Ishikawa (cell line): ENCODE results near the gene KIF26B.

Source experiments
- CEBPB ChIP-seq: IDR thresholded peaks from 2 replicates; pipeline ENCODE4 v1.6.1; 2012
- CREB1 ChIP-seq: IDR thresholded peaks from 2 replicates; pipeline ENCODE4 v1.6.1; 2012; ENCODE audit warnings: low read depth
- EGR1 ChIP-seq: IDR thresholded peaks from 2 replicates; pipeline ENCODE4 v1.6.1; 2012
- EP300 ChIP-seq: IDR thresholded peaks from 2 replicates; pipeline ENCODE4 v1.6.1; 2012; ENCODE audit warnings: borderline replicate concordance
- FOXM1 ChIP-seq: IDR thresholded peaks from 2 replicates; pipeline ENCODE4 v1.6.1; 2012; ENCODE audit warnings: low read depth, borderline replicate concordance
- NFIC ChIP-seq: IDR thresholded peaks from 2 replicates; pipeline ENCODE4 v1.6.1; 2012
- RAD21 ChIP-seq: IDR thresholded peaks from 2 replicates; pipeline ENCODE4 v1.6.1; 2012; ENCODE audit warnings: low read depth
- TAF1 ChIP-seq: IDR thresholded peaks from 2 replicates; pipeline ENCODE4 v1.6.1; 2012; ENCODE audit warnings: low read depth, mild to moderate bottlenecking
- TCF12 ChIP-seq: IDR thresholded peaks from 2 replicates; pipeline ENCODE4 v1.6.1; 2012; ENCODE audit warnings: low read depth
- TEAD4 ChIP-seq: IDR thresholded peaks from 2 replicates; pipeline ENCODE4 v1.6.1; 2012
- YY1 ChIP-seq: IDR thresholded peaks from 2 replicates; pipeline ENCODE4 v1.6.1; 2012; ENCODE audit warnings: low read depth
- ZBTB7A ChIP-seq: IDR thresholded peaks from 2 replicates; pipeline ENCODE4 v1.6.1; 2012; ENCODE audit warnings: low read depth
- TF ChIP-seq, protein P1 (sequence below): IDR thresholded peaks from 2 replicates; pipeline ENCODE4 v1.6.1; 2012
- TF ChIP-seq, protein P2 (sequence below): IDR thresholded peaks from 2 replicates; pipeline ENCODE4 v1.6.1; 2012; ENCODE audit warnings: low read depth, mild to moderate bottlenecking
- TF ChIP-seq, protein P3 (sequence below): IDR thresholded peaks from 2 replicates; pipeline ENCODE4 v1.6.1; 2012

Gene KIF26B

DNA sequence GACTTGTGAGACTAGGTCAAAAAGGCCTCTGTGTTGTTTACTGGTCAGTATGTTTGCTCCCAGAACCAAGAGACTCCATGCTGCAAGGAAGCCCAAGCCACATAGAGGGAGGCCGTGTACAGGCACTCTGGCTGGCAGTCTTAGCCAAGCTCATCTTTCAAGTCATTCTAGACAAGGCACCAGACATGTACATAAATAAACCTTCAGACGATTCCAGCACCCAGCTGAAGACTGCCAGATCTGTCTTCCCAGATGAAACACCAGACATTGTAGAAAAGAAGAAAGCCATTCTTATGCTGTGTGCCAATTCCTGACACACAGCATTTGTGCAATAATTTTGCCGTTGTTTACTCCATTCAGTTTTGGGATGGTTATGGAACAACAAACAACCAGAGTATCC lies 595.5 kb downstream of the KIF26B start:
- TF ChIP-seq, protein P1, sequence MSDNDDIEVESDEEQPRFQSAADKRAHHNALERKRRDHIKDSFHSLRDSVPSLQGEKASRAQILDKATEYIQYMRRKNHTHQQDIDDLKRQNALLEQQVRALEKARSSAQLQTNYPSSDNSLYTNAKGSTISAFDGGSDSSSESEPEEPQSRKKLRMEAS = no peak
- TF ChIP-seq EGR1 (no peak), RAD21 (no peak), TAF1 (no peak), FOXM1 (no peak), CREB1 (no peak), YY1 (no peak), CEBPB (no peak), EP300 (no peak), TEAD4 (no peak), ZBTB7A (no peak), NFIC (no peak), TCF12 (no peak)
- TF ChIP-seq, protein P2, sequence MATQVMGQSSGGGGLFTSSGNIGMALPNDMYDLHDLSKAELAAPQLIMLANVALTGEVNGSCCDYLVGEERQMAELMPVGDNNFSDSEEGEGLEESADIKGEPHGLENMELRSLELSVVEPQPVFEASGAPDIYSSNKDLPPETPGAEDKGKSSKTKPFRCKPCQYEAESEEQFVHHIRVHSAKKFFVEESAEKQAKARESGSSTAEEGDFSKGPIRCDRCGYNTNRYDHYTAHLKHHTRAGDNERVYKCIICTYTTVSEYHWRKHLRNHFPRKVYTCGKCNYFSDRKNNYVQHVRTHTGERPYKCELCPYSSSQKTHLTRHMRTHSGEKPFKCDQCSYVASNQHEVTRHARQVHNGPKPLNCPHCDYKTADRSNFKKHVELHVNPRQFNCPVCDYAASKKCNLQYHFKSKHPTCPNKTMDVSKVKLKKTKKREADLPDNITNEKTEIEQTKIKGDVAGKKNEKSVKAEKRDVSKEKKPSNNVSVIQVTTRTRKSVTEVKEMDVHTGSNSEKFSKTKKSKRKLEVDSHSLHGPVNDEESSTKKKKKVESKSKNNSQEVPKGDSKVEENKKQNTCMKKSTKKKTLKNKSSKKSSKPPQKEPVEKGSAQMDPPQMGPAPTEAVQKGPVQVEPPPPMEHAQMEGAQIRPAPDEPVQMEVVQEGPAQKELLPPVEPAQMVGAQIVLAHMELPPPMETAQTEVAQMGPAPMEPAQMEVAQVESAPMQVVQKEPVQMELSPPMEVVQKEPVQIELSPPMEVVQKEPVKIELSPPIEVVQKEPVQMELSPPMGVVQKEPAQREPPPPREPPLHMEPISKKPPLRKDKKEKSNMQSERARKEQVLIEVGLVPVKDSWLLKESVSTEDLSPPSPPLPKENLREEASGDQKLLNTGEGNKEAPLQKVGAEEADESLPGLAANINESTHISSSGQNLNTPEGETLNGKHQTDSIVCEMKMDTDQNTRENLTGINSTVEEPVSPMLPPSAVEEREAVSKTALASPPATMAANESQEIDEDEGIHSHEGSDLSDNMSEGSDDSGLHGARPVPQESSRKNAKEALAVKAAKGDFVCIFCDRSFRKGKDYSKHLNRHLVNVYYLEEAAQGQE = no peak
- TF ChIP-seq, protein P3, sequence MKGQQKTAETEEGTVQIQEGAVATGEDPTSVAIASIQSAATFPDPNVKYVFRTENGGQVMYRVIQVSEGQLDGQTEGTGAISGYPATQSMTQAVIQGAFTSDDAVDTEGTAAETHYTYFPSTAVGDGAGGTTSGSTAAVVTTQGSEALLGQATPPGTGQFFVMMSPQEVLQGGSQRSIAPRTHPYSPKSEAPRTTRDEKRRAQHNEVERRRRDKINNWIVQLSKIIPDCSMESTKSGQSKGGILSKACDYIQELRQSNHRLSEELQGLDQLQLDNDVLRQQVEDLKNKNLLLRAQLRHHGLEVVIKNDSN = no peak

DNA sequence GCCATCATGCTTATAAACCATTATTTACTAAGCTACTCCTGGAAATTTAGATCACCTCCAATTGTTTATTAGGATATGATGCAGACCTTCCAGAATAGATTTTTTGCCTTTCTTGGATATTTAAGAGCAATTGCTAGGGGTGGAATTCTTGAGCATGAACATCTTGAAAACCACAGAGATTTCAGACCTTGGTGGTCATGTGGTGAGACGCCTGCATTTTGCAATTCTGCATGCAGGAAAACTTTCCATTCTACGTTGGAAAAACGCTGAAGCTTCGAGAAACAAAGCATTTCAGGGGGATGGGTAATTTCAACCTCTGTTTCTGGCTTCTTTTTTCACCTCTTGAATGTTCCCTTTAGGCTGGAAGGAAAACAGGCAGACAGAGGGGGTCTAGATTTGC lies 596.3 kb downstream of the KIF26B start:
- TF ChIP-seq, protein P3 = no peak
- TF ChIP-seq ZBTB7A = no peak
- TF ChIP-seq, protein P2 = no peak
- no peak for TF ChIP-seq NFIC
- TF ChIP-seq, protein P1 = no peak

DNA sequence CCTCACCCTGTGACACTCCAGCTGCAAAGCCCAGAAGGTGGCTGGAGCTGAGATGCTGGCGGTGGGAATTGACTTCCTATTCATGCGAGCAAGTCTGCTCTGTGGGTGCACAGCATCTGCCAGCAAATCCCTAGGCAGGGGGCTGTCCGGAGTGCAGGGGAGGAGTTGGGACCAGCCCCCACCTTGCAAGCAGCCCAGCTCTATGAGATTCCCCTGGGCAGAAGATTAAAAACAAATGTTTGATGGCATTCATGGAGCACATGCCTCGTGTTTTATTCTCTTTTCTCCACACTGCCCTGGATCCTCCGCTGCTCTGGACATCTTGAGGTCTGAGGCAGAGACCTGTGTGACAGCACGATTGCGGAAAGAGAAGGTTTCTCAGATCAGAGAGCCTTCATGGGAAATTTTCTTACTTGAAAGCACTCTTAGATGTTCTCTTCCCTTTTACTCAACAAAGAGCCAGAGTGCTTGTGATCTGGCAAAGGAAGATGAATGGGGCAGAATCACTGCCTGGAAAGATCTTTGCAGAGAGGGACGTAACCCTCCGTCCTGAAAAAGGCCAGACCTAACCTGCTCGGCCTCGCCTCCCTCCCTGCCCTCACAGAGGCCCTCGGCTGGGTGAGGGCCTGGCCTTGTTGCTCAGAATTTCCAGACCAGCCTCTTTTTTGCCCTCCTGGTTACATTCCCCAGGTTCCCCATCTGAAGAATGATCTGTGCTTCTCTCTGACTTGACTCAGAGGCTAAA lies 597.1 kb downstream of the KIF26B start:
- TF ChIP-seq NFIC (no peak), FOXM1 (no peak), EGR1 (no peak)
- TF ChIP-seq, protein P3 = no peak

DNA sequence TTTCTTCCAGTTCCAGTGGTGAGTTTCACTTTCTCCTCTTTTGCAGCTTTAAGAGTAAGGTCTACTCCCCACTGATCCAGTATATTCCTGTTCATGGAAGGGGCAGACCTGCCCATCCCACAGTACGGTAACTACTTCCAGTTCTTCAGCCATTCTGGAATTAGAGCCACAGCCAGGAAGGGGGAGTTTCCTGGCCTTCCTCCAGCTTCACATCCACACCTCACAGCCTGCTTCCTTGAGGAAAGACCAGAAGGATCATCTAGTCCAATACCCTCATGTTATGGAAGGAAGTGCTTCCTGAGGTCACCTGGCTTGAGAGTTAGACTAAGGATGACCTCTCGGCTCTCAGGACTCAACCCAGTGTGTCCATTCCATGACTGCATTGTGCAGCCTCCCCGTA lies 597.8 kb downstream of the KIF26B start:
- no peak for TF ChIP-seq EGR1
- TF ChIP-seq RAD21 = no peak
- TF ChIP-seq ZBTB7A = no peak
- no peak for TF ChIP-seq TEAD4
- TF ChIP-seq, protein P3 = no peak
- TF ChIP-seq TCF12 = no peak
- TF ChIP-seq, protein P2 = no peak
- no peak for TF ChIP-seq TAF1
- no peak for TF ChIP-seq CREB1
- no peak for TF ChIP-seq CEBPB
- TF ChIP-seq FOXM1 = no peak
- TF ChIP-seq, protein P1 = no peak
- TF ChIP-seq EP300 = no peak
- no peak for TF ChIP-seq YY1
- no peak for TF ChIP-seq NFIC
